Measurements from ENCODE around the gene ASCL2. TPM values are rescaled to one million over a fixed set of nuclear protein-coding genes. Genes with fewer than 3 reads are reported as not detected.

Gene ASCL2
- total and polyA plus RNA-seq, 10 donors, result 0.68 to 3.0 (median 2.3) TPM

DNA sequence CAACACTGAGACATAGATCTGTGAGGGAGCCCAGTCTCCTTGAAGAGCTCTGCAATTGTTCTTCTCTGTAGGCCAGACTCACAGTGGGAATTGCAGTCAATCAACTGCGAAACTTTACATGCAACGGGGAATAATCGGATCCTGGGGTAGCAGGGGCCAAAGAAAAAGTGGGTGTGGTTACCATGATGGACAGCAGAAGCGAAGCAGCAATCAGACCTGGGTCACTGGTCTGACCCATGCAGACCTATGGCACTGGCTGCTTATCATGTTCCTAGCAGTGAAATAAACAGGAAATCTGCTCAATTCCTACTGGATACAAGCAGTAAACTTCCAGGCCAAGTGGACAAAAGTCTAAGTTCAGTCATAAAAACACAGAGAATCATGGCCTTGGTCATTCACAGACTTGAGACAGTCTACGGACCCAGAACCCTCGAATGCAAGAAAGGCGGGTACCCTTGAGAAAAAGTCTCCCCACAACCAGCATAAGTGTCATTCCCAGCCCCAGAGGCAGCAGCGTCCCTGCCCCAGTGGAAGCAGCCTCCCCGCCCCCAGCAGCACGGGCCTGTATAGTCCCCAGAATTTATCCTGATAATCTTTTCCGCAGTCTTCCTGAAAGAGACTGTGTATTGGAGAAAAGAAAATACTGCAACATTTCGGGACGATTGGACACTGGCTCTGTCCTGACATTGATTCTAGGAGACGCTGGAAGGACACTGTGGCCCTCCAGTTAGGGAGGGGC lies 34.6 kb downstream of the ASCL2 start:
- H3K27ac ChIP-seq, result no peak overlapping the region
- H3K9me3 ChIP-seq, result peaks cover 0 to 13% (median under 1%) of the 10 kb centered on the region in 8 donors
- H3K36me3 ChIP-seq, result no peaks in the 10 kb centered on the region
- DNase-seq, result peak; percentile 43
- H3K4me3 ChIP-seq, result no peak overlapping the region
- peaks cover 0 to 4% (median 0%) of the 10 kb centered on the region in 7 donors for H3K27me3 ChIP-seq (replicated peaks in 1 of 7)
- intact Hi-C loops (cut with DNase I; ENCODE audit: low total_unique reads), result no loop called here
- 74 to 89% (median 86%) methylated on average over 14 of the region's 14 CpGs for WGBS, 5 donors
- H3K4me1 ChIP-seq, result no peaks in the 10 kb centered on the region
- TF ChIP-seq, protein P1, sequence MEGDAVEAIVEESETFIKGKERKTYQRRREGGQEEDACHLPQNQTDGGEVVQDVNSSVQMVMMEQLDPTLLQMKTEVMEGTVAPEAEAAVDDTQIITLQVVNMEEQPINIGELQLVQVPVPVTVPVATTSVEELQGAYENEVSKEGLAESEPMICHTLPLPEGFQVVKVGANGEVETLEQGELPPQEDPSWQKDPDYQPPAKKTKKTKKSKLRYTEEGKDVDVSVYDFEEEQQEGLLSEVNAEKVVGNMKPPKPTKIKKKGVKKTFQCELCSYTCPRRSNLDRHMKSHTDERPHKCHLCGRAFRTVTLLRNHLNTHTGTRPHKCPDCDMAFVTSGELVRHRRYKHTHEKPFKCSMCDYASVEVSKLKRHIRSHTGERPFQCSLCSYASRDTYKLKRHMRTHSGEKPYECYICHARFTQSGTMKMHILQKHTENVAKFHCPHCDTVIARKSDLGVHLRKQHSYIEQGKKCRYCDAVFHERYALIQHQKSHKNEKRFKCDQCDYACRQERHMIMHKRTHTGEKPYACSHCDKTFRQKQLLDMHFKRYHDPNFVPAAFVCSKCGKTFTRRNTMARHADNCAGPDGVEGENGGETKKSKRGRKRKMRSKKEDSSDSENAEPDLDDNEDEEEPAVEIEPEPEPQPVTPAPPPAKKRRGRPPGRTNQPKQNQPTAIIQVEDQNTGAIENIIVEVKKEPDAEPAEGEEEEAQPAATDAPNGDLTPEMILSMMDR (IDR thresholded peaks at IDR 0.05 in 8 of 11, conservative IDR thresholded peaks at IDR 0.05 in 3 of 11), result no peak
- no peak for TF ChIP-seq POLR2A (IDR thresholded peaks at IDR 0.05)
- no peak for TF ChIP-seq POLR2AphosphoS5 (IDR thresholded peaks at IDR 0.05)

GRCh38 chr11:2234963-2235362 lies 35.4 kb downstream of the ASCL2 start:
- H3K9me3 ChIP-seq, result peaks cover under 1 to 13% (median 9%) of the 10 kb centered on the region in 8 donors
- TF ChIP-seq POLR2AphosphoS5 (IDR thresholded peaks at IDR 0.05), result no peak
- no peak for TF ChIP-seq POLR2A (IDR thresholded peaks at IDR 0.05)
- TF ChIP-seq, protein P1 (IDR thresholded peaks at IDR 0.05 in 8 of 11, conservative IDR thresholded peaks at IDR 0.05 in 3 of 11), result no peak
- H3K27me3 ChIP-seq (replicated peaks in 1 of 7), result peaks cover 0 to 4% (median 0%) of the 10 kb centered on the region in 7 donors
- H3K36me3 ChIP-seq, result no peaks in the 10 kb centered on the region
- DNase-seq, result peak; percentile 44
- H3K4me3 ChIP-seq, result no peak overlapping the region
- 62 to 74% (median 67%) methylated on average over 9 to 10 of the region's 10 CpGs for WGBS, 5 donors
- intact Hi-C loops (cut with DNase I; ENCODE audit: low total_unique reads), result no loop called here
- no peaks in the 10 kb centered on the region for H3K4me1 ChIP-seq
- H3K27ac ChIP-seq, result no peak overlapping the region

DNA sequence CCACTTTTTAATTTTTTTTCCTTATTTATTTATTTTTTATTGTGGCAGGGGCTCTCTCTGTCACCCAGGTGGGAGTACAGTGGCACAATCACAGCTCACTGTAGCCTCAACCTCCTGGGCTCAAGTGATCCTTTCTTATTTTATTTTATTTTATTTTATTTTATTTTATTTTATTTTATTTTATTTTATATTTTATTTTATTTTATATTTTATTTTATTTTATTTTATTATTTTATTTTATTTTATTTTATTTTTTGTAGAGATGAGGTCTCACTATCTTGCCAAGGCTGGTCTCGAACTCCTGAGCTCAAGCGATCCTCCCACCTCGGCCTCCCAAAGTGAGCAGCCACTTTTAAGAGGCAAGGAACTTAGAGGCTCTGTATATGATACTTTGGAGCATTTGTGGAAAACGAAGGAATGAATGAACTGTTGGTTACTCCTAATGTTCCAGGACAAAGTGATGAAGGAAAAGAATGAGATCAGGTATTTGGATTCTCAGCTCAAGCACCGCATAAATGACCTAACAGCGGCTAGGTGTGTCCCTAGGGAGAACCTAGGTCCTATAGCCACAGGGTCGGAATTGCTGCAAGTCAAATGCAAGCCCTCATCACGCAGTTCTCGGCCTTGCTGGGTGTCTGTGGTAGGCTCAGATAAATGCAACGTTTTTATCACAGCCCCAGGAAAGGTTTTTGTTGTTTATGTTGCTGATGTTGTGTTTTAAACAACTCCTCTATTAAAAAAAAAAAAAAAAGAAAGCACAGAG lies 36.5 kb downstream of the ASCL2 start:
- intact Hi-C loops (cut with DNase I; ENCODE audit: low total_unique reads), result no loop called here
- WGBS, 5 donors, result 84 to 92% (median 86%) methylated on average over 10 of the region's 10 CpGs
- peaks cover 4 to 24% (median 20%) of the 10 kb centered on the region in 8 donors for H3K9me3 ChIP-seq
- H3K4me3 ChIP-seq, result no peak overlapping the region
- no peaks in the 10 kb centered on the region for H3K36me3 ChIP-seq
- no peaks in the 10 kb centered on the region for H3K4me1 ChIP-seq
- no peak for DNase-seq
- no peak overlapping the region for H3K27ac ChIP-seq
- TF ChIP-seq POLR2A (IDR thresholded peaks at IDR 0.05) (no peak), POLR2AphosphoS5 (IDR thresholded peaks at IDR 0.05) (no peak)
- TF ChIP-seq, protein P1 (IDR thresholded peaks at IDR 0.05 in 8 of 11, conservative IDR thresholded peaks at IDR 0.05 in 3 of 11), result no peak
- H3K27me3 ChIP-seq (replicated peaks in 1 of 7), result peaks cover 0 to 4% (median 0%) of the 10 kb centered on the region in 7 donors

Measured in spleen (tissue), 11 donors.